GM19043 (cell line): ENCODE measurements around the gene SLC6A6.

Experiments
- ATAC-seq: cut with Tn5 transposase; IDR thresholded peaks from one replicate; pipeline ENCODE4 v1.9.1; 2021; ENCODE audit warnings: low read depth; ENCODE audit not compliant: unreplicated experiment

The SLC6A6 gene

GRCh38 chr3:14414846-14415464 lies 12.5 kb downstream of the SLC6A6 start:
- no peak for ATAC-seq

- ATAC-seq: no peak
These were observed 13.1 kb downstream of the SLC6A6 start for GRCh38 chr3:14415501-14415900.

- no peak for ATAC-seq
These were observed 14.0 kb downstream of the SLC6A6 start for GRCh38 chr3:14416453-14416852.

- no peak for ATAC-seq
These were observed 16.2 kb downstream of the SLC6A6 start for GRCh38 chr3:14418296-14419250.

GRCh38 chr3:14422016-14422963 lies 19.9 kb downstream of the SLC6A6 start:
- ATAC-seq: no peak

GRCh38 chr3:14423197-14423743 lies 20.9 kb downstream of the SLC6A6 start:
- ATAC-seq: no peak

GRCh38 chr3:14423963-14424362 lies 21.6 kb downstream of the SLC6A6 start:
- ATAC-seq: no peak

- no peak for ATAC-seq
These were observed 22.5 kb downstream of the SLC6A6 start for GRCh38 chr3:14424711-14425580.

GRCh38 chr3:14425581-14426304 lies 23.3 kb downstream of the SLC6A6 start:
- peak; percentile 51 for ATAC-seq

- no peak for ATAC-seq
These were observed 23.9 kb downstream of the SLC6A6 start for GRCh38 chr3:14426305-14426620.

- no peak for ATAC-seq
These were observed 26.0 kb downstream of the SLC6A6 start for GRCh38 chr3:14428087-14429033.

- no peak for ATAC-seq
These were observed 26.8 kb downstream of the SLC6A6 start for GRCh38 chr3:14429237-14429636.

GRCh38 chr3:14429640-14430039 lies 27.2 kb downstream of the SLC6A6 start:
- ATAC-seq: no peak

GRCh38 chr3:14430053-14430452 lies 27.6 kb downstream of the SLC6A6 start:
- no peak for ATAC-seq

- no peak for ATAC-seq
These were observed 28.5 kb downstream of the SLC6A6 start for GRCh38 chr3:14430706-14431451.

- peak; percentile 29 for ATAC-seq
These were observed 29.1 kb downstream of the SLC6A6 start for GRCh38 chr3:14431452-14431916.
